ENCODE data around the gene UPF1.
"Not testable (repeated sequence)": the region's sequence is repeated elsewhere in the genome, so short reads cannot be mapped to it uniquely, and the experiment has no call there.

UPF1 gene

DNA sequence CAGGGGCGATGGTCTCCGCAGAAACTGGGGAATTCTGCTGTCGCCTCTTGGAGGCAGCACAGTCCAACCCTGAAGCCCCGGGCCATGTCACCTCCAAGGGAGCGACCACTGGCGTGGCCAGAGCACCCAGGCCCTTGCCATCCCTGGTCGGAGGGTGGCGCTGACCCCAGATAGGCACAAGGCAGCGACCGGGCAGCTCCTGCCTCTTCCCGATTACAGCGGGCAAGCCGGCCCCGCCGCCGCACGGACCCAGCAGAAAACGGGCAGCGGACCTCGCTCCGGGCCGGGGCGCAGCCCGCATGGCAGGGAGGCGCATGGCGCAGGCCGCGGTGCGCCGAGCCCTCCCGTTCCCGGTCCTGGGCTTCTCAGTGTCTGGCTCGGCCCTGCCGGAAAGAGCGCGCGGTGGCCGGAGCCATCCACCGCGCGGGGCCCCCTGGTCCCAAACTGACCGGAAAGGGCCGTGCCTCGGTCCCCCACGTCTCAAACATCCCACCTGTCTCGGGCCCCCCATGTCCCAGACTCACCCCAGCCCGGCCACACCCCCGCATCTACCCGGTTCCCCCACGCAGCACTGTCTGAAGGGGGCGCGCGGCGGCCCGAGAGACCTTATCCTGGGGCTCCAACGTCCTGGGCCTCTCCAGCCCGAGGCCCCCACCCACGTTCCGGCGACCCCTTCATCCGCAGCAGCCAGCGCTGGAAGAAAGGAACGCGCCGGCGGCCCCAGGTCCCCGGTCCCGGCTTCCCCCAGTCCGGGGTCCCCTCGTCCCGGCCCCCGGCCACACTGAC is 63.5 kb downstream of the UPF1 start:
- in situ Hi-C loops (cut with MboI; ENCODE audit: low sequenced_read_pairs): no loop called here

GRCh38 chr19:18895824-18896341 is 64.1 kb downstream of the UPF1 start, which contains the start of gene CERS1:
CERS1 (minus strand) TSS chr19:18896158; CDS start chr19:18896072, 86 bp downstream.
- in situ Hi-C loops (cut with MboI; ENCODE audit: low sequenced_read_pairs): no loop called here

DNA sequence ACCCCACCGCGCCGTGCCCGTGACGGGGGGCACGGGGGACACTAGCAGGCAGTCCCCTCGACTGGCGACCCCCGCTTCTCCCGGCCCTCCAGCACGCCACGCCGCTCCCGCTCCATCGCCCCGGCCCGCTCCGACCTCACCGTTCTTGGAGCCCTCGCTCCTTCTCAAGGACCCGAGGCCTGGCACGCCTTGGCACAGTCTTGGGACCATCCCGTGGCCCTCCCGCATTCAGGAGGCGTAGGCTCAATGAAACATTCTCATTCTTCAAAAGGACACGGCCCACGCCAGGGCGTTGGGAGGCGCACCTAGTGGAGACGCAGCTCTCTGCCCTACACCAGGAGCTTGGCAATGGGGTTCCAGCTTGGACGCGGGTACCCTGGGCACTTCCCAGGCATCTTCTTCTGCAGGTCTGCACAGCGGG is 64.7 kb downstream of the UPF1 start:
- in situ Hi-C loops (cut with MboI; ENCODE audit: low sequenced_read_pairs): no loop called here

GRCh38 chr19:18897094-18898029 is 65.6 kb downstream of the UPF1 start:
- in situ Hi-C loops (cut with MboI; ENCODE audit: low sequenced_read_pairs): no loop called here

DNA sequence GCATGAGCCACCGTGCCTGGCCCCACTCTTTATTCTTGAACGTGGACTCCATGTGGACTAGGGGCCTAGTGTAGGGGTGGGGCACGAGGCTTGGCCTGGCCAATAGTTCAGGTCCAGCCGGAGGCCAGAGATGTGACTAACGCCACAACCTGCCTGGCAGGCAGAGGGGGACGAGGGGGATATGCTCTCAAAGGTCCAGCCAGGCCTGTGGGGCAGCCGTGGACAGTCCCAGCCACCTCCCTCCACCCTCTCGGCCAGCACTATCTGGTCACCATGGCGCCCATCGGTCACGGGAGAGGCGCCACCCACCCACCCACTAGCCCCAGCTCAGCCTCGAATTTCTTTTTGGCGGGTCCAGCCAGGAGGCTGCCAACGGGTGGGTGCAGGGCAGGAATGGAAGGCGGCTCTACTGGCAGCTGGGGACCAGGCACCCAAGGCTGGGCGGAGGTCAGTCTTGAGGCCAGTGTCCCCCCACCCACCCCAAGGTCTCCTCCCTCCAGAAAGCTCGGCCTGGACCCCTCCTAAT is 66.4 kb downstream of the UPF1 start:
- in situ Hi-C loops (cut with MboI; ENCODE audit: low sequenced_read_pairs): no loop called here

DNA sequence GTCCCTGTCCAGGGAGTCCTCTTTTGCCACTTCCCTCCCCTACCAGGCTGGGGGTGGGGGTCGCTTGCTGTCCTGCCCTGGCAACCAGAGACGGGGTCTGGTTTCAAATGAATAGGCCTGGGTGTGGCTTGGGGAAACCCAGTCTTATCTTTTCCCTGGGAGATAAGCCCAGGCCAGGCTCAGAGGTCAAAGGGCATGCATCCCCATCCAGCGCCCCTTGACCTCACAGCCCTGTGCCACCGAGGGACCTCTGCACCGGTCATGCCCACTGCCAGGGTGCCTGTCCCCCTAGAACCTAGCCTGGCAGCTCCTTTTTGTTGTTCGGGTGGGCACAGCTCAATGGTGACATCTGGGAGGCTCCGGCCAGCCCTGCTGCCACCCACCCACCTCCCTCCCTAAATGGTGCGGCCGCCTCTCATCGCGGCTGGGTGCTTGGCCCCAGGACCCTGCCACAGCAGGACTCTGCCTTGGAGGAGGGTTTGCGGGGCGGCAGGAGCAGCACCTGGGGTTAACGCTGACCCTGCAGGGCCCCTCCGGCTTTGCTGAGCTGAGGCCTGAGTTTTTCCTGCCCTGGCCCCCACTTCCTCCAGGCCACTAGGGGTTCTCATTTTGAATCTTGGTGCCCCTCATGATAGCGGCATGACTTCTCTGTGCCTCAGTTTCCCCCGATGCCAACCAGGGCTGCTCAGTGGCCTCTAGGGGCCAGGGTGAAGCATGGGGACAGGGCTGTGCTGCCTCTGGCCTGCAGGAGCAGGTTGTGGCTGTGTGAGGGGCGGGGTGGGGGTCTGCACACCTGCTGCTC is 67.0 kb downstream of the UPF1 start:
- in situ Hi-C loops (cut with MboI; ENCODE audit: low sequenced_read_pairs): no loop called here

DNA sequence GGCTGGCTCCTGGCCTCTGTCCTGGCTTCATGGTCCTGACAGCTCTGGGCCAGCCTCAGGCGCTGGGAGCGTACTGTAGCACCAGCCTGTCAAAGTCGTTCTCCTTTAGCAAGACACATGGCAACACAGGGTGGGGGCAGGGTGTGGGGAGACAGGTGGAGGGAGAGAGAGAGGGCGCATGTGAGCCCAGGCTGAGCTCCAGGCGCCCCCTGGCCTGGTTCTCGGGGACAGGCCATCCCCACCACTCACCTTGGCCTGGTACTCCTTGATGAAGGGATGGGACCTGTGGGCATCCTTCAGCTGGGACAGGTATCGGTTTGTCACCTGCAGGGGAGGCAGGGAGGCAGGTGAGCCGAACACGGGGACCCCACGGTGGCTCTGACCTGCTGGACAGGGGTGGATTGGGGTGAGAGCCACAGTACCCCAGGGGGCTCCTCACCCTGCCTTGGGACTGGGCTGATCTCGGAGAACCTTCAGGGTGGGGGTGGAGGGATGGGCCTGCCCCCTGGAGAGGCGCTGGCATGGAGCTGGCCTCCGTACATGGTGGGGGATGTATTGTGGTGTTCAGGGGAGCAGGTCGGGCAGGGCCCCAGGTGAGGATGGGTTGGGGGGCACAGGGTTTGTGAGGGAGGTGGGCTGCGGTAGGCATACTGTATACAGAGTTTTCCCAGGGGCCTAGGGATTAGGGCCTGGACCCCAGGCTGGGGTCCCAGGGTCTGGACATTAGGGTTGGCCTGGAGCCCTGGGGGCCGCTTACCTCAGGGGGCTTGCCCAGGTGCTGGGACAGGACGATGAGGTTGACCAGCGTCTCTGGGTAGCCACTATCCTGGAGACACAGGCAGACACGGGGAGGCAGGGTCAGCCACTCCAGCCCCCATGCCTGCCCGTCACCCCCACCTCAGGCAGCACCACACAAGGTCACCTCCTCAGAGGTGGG is 68.1 kb downstream of the UPF1 start:
- in situ Hi-C loops (cut with MboI; ENCODE audit: low sequenced_read_pairs): no loop called here

DNA sequence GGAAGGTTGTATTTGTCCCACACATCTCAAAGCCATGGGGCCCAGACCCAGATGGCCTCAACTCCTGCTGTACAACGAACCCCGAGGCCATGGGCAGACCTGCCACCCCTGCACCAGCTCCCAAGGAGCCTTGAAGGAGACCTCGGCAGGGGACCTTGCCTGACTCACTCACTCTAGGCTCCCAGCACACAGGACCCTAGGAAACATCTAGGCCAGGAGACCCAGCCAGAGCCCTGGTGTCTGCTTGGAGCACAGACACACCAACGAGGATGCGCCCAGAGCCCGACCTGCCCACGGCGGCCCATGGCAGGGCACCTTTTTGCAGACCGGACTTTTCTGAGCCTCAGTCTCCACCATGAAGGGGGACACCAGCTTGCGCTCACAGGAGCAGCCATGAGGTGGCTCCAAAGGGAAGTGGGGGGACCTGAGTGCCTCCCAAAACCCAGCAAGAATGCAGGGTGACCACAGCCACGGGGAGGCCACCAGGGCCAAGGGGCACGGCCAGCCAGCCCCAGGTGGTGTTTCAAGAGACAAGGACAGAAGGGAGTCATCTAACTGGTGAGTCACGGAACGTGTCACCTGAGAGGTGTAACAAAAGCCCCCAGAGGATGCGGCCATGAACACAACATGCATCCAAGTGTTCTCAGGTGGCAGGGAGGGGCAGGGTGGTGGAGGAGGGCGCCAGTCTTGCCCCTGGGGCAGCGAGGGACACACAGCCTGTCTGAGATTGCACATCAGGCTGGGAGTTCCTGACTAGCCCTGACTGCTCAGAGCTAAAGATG is 69.1 kb downstream of the UPF1 start:
- in situ Hi-C loops (cut with MboI; ENCODE audit: low sequenced_read_pairs): no loop called here

DNA sequence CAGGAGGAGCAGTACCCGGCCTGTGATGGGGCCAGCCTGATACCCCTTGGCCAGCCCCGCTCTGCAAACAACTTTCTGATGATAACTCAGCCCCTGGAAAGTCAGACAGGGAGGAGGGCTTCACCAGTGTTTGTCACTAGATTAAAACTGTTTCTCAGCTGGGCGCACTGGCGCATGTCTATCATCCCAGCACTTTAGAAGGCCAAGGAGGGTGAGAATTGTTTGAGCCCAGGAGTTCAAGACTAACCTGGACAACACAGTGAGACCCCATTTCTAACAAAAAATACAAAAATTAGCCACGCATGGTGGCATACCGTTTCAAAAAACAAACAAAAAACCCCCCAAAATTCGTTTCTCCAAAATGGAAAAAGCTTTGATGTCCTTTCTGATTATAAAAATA is 69.7 kb downstream of the UPF1 start:
- in situ Hi-C loops (cut with MboI; ENCODE audit: low sequenced_read_pairs): no loop called here

DNA sequence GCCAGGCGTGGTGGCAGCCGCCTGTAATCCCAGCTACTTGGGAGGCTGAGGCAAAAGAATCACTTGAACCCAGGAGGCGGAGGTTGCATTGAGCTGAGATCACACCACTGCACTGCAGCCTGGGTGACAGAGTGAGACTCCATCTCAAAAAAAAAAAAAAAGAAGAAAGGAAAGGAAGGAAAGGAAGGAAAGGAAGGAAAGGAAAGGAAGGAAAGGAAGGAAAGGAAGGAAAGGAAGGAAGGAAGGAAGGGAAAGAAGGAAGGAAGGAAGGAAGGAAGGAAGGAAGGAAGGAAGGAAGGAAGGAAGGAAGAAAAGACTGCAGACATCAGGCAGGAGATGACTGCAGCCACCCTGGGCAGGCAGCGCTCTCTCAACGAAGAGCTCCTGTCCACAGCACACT is 70.8 kb downstream of the UPF1 start:
- in situ Hi-C loops (cut with MboI; ENCODE audit: low sequenced_read_pairs): not testable (repeated sequence)

GRCh38 chr19:18903156-18904037 is 71.6 kb downstream of the UPF1 start:
- in situ Hi-C loops (cut with MboI; ENCODE audit: low sequenced_read_pairs): no loop called here

DNA sequence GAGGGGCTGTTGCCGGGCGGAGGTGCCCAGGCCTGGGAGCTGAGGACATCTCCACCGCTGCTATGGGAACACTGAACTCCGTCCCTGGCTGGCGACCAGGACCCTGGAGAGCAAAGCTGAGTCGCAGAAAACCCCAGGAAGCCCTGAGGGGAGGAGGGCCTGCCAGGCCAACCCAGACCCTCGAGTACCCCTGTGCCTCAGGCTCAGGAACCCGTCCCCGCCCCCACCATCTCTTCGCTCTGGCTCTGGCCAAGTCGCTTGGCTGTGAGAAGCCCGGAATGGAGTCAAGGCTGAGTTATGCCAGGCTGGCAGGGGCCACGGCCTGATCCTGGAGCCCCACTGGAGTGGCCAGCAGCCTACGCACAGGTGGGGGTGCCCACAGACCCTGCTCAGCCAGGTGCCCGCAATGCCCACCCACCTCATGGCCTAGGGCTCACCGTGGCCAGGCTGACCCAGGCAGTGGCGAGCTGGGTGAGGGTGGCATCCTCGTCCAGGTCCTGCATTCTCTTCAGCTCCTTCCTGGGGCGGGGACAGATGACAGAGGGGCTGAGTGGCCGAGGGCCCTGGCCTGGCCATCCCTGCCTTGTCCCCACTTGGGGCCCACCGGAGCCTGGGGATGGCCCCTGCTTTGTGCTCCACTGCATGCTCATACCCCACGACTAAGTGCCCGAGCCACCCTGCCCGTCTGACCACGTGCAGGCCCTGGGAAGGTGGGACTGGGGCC is 72.7 kb downstream of the UPF1 start:
- in situ Hi-C loops (cut with MboI; ENCODE audit: low sequenced_read_pairs): no loop called here

DNA sequence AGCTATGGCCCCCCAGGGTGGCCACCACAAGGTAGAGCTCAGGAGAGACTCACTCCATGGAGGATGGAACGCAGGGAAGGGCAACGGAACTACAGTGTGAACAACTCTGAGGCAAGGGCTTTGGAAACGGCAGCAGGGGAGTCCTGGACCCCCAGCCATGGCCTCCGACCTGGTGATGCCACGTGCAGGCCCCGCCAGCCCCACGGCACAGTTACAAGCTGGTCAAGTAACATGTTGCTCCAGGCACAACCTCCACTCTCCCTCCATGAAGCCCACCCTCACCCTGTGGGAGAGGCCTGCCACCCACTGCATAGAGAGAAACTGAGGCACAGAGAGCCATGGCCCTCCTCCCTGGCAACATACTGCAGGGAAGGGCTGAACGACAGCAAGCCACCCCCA is 73.3 kb downstream of the UPF1 start:
- in situ Hi-C loops (cut with MboI; ENCODE audit: low sequenced_read_pairs): no loop called here

- in situ Hi-C loops (cut with MboI; ENCODE audit: low sequenced_read_pairs): no loop called here
Measured at GRCh38 chr19:18905513-18906236, 73.9 kb downstream of the UPF1 start.

GRCh38 chr19:18906605-18907519 is 75.1 kb downstream of the UPF1 start:
- in situ Hi-C loops (cut with MboI; ENCODE audit: low sequenced_read_pairs): no loop called here

All from HL-60/S4 (cell line).